ENCODE measurements around the gene PTPRM.

GRCh38 chr18:7896161-7896560 lies 329.0 kb downstream of the PTPRM start:
- TF ChIP-seq JUND (IDR thresholded peaks at IDR 0.05; ENCODE audit: low read length): no peak
- TF ChIP-seq, protein P1, sequence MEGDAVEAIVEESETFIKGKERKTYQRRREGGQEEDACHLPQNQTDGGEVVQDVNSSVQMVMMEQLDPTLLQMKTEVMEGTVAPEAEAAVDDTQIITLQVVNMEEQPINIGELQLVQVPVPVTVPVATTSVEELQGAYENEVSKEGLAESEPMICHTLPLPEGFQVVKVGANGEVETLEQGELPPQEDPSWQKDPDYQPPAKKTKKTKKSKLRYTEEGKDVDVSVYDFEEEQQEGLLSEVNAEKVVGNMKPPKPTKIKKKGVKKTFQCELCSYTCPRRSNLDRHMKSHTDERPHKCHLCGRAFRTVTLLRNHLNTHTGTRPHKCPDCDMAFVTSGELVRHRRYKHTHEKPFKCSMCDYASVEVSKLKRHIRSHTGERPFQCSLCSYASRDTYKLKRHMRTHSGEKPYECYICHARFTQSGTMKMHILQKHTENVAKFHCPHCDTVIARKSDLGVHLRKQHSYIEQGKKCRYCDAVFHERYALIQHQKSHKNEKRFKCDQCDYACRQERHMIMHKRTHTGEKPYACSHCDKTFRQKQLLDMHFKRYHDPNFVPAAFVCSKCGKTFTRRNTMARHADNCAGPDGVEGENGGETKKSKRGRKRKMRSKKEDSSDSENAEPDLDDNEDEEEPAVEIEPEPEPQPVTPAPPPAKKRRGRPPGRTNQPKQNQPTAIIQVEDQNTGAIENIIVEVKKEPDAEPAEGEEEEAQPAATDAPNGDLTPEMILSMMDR (IDR thresholded peaks at IDR 0.05; ENCODE audit: control extremely low read depth in 1 of 3, insufficient read depth in 1 of 3, low read depth in 1 of 3, low read length in 3 of 3): no peak
- no peak for TF ChIP-seq SP1 (IDR thresholded peaks at IDR 0.05; ENCODE audit: low read depth, low read length)
- no peak for TF ChIP-seq YY1 (IDR thresholded peaks at IDR 0.05; ENCODE audit: low read depth, low read length)
- no peak for TF ChIP-seq TBP (IDR thresholded peaks at IDR 0.05; ENCODE audit: low read depth, low read length)
- no peak for TF ChIP-seq RFX5 (IDR thresholded peaks at IDR 0.05; ENCODE audit: borderline replicate concordance, low read depth, low read length)
- no peak for TF ChIP-seq CBX8 (IDR thresholded peaks at IDR 0.05; ENCODE audit: borderline replicate concordance, low read depth, low read length)
- TF ChIP-seq BACH1 (IDR thresholded peaks at IDR 0.05; ENCODE audit: low read length): no peak
- no peak for TF ChIP-seq MAFK (IDR thresholded peaks at IDR 0.05; ENCODE audit: low read depth, low read length)
- no peak for TF ChIP-seq POLR2AphosphoS5 (IDR thresholded peaks at IDR 0.05; ENCODE audit: low read depth, low read length)
- TF ChIP-seq POLR2A (IDR thresholded peaks at IDR 0.05; ENCODE audit: control extremely low read depth in 1 of 2, low read depth in 2 of 2, low read length in 2 of 2): no peak
- no peak for TF ChIP-seq ASH2L (IDR thresholded peaks at IDR 0.05; ENCODE audit: low read length)
- no peak for TF ChIP-seq USF2 (IDR thresholded peaks at IDR 0.05; ENCODE audit: low read length)
